Measurements from ENCODE around the gene CDT1. TPM values are rescaled to one million over a fixed set of nuclear protein-coding genes. Genes with fewer than 3 reads are reported as not detected.

Gene CDT1
- total RNA-seq, 1 donor from 2014 or later, result 10.8 TPM

DNA sequence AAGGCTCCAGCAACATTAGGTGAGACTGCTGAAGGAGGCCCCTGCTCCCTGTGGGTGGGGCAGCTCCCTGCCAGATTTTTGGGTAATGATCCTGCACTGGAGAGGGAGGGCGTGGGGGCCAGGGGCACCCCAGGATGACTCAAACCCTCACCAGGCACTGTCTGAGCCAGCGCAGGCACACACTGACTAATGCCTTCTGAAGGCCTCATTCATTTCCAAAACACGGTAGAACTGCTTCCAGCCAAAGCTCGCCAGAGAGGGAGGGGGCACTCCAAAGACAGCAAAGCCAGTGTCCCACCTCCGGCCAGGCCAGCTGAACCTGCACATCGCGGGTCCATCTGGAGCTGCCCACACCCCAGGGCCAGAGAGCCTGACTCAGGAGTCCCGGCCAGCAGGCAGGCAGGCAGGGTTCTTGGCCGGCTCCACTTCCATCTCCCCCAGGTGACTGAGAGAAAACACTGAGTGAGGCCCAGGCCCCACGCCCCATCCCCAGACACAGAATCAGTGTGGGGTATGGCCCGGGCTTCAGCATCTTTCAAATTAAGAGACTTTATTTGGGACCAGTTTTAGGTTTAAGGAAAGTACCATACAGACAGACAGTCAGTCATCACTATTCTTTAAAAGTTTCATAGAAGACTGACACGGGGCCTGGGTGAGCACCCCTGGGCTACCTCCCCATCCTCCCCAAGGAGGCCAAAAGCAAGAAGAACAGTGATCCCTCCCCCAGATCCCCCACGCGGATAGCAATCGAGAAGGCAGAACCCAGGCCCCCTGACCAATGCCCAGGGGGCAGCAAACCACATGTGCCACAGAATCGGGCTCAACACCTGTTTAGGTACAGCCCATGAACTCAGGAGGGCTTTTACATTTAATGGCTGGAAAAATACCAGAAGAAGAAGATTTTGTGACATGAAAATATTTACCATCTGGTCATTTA lies 20.9 kb upstream of the CDT1 start:
- intact Hi-C loops (cut with DNase I), result no loop called here
- Histone ChIP-seq H3K27ac (peak overlapping the region; percentile 96), H3K4me3 (peak overlapping the region; percentile 72 to 95), H3K36me3 (no peaks in the 10 kb centered on the region), H3K27me3 (no peaks in the 10 kb centered on the region), H3K9me3 (no peaks in the 10 kb centered on the region), H3K4me1 (peaks cover 66% of the 10 kb centered on the region)
- no peak for DNase-seq (ENCODE audit: extremely low spot score in 2 of 2)
- TF ChIP-seq, protein P1, sequence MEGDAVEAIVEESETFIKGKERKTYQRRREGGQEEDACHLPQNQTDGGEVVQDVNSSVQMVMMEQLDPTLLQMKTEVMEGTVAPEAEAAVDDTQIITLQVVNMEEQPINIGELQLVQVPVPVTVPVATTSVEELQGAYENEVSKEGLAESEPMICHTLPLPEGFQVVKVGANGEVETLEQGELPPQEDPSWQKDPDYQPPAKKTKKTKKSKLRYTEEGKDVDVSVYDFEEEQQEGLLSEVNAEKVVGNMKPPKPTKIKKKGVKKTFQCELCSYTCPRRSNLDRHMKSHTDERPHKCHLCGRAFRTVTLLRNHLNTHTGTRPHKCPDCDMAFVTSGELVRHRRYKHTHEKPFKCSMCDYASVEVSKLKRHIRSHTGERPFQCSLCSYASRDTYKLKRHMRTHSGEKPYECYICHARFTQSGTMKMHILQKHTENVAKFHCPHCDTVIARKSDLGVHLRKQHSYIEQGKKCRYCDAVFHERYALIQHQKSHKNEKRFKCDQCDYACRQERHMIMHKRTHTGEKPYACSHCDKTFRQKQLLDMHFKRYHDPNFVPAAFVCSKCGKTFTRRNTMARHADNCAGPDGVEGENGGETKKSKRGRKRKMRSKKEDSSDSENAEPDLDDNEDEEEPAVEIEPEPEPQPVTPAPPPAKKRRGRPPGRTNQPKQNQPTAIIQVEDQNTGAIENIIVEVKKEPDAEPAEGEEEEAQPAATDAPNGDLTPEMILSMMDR (IDR thresholded peaks at IDR 0.05), result no peak
- TF ChIP-seq POLR2AphosphoS5 (IDR thresholded peaks at IDR 0.05; ENCODE audit: insufficient read depth in 1 of 2, low read depth in 1 of 2), result peak; percentile 10 to 34

- no peaks in the 10 kb centered on the region for H3K36me3 ChIP-seq
- DNase-seq (ENCODE audit: extremely low spot score in 2 of 2), result no peak
- no peaks in the 10 kb centered on the region for H3K27me3 ChIP-seq
- peak overlapping the region; percentile 72 to 95 for H3K4me3 ChIP-seq
- no peaks in the 10 kb centered on the region for H3K9me3 ChIP-seq
- H3K4me1 ChIP-seq, result peaks cover 62% of the 10 kb centered on the region
- peak; percentile 49 to 62 for TF ChIP-seq POLR2AphosphoS5 (IDR thresholded peaks at IDR 0.05; ENCODE audit: insufficient read depth in 1 of 2, low read depth in 1 of 2)
- TF ChIP-seq, protein P1 (IDR thresholded peaks at IDR 0.05), result no peak
- TF ChIP-seq POLR2A (IDR thresholded peaks at IDR 0.05), result no peak
- H3K27ac ChIP-seq, result peak overlapping the region; percentile 96
- intact Hi-C loops (cut with DNase I), result loop anchor here (1.0 to 2.0 kb wide), 2 partner anchors 45 to 74 kb away; partner anchors contain the start of gene TRAPPC2L
Observed at GRCh38 chr16:88783391-88784073, 20.1 kb upstream of the CDT1 start.

DNA sequence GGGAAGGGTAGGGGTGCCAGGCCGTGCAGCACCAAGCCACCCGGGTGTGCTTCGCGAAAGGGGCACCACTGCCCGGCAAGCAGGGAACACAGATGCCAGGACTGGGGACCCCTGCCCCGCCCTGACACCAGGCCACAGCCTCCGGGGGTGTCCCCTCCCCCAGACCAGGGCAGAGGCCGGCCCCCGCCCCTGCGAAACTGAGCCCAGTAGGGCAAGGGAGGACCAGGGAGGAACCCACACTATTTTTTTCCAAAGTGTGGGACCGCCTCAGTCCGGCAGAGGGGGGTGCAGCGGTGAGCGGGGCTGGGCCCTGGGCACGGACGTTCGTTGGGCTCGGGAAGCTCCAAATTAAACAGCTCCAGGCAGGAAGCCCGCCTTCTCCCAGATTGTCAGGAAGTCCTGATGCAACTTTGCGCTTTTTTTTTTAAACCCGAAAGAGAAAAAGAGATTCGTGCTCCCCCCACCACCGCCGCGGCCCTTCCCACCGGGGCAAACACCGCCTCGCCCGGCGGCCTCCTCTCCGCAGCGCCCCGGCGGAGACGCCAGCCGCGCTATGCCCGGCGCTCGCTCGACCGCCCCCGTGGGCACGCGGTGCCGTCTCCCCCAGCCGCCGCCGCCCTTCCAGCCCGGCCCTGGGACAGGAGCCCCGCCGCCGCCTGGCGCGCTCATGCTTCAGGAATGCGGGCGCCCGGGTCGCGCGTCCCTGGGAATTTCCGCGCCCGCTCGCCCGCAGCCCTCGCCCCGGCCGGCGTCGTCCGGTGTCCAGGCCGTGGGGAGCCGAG lies 19.3 kb upstream of the CDT1 start:
- intact Hi-C loops (cut with DNase I), result loop anchor here (1.0 to 2.0 kb wide), 2 partner anchors 45 to 73 kb away; partner anchors contain the start of gene TRAPPC2L
- Histone ChIP-seq H3K27me3 (no peaks in the 10 kb centered on the region), H3K4me1 (peaks cover 55% of the 10 kb centered on the region), H3K9me3 (no peaks in the 10 kb centered on the region), H3K36me3 (no peaks in the 10 kb centered on the region), H3K4me3 (peak overlapping the region; percentile 72 to 95), H3K27ac (peak overlapping the region; percentile 96)
- no peak for DNase-seq (ENCODE audit: extremely low spot score in 2 of 2)
- TF ChIP-seq POLR2A (IDR thresholded peaks at IDR 0.05), result no peak
- peak; percentile 20 to 58 for TF ChIP-seq POLR2AphosphoS5 (IDR thresholded peaks at IDR 0.05; ENCODE audit: insufficient read depth in 1 of 2, low read depth in 1 of 2)
- TF ChIP-seq, protein P1 (IDR thresholded peaks at IDR 0.05), result peak in 1 of 3 experiments; percentile 56

DNA sequence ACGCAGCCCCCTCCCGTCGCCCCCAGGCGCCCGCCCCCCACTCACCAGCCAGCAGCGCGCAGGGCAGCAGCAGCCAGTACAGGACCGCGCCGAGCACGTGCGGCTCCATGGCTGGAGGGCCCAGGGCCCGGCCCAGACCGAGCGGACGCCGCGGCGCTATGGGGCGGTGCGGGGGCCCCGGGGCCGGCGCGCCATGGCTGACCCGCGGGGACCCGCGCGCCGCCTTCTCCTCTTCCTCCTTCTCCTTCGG lies 18.8 kb upstream of the CDT1 start:
- H3K9me3 ChIP-seq, result no peaks in the 10 kb centered on the region
- peak overlapping the region; percentile 96 for H3K27ac ChIP-seq
- intact Hi-C loops (cut with DNase I), result loop anchor here (1.0 to 2.0 kb wide), 2 partner anchors 46 to 73 kb away; partner anchors contain the start of gene TRAPPC2L
- TF ChIP-seq, protein P1 (IDR thresholded peaks at IDR 0.05), result no peak
- TF ChIP-seq POLR2AphosphoS5 (IDR thresholded peaks at IDR 0.05; ENCODE audit: insufficient read depth in 1 of 2, low read depth in 1 of 2) (no peak), POLR2A (IDR thresholded peaks at IDR 0.05) (no peak)
- H3K36me3 ChIP-seq, result no peaks in the 10 kb centered on the region
- H3K4me1 ChIP-seq, result peaks cover 49% of the 10 kb centered on the region
- no peak for DNase-seq (ENCODE audit: extremely low spot score in 2 of 2)
- no peaks in the 10 kb centered on the region for H3K27me3 ChIP-seq
- H3K4me3 ChIP-seq, result peak overlapping the region; percentile 72 to 95

All from vagina (tissue), 2 donors.